A549 (cell line): ENCODE measurements around the gene SH3BP5. TPM values are rescaled to one million over a fixed set of nuclear protein-coding genes. Genes with fewer than 3 reads are reported as not detected.

ENCODE experiments used
- ATAC-seq, 2 experiments: fragments of 200-7000 bp in 1 of 2; fragments of >200 bp in 1 of 2; cut with Nextera tagmentation in 1 of 2; cut with Tn5 transposase in 1 of 2; 3 replicates each; pipeline versions ENCODE4 v1.8.0 to v1.9.1; 2018 to 2020; ENCODE audit warnings: mild to moderate bottlenecking in 1 of 2, moderate library complexity in 1 of 2
- CTCF ChIA-PET: fragments of 300-600 bp; sonication (Branson Sonifier 250); formaldehyde crosslinking; extraction: SDS; loops from one replicate; lab custom pipeline; 2021; ENCODE audit warnings: antibody characterized with exemption, inconsistent platforms; lab: Yijun Ruan, JAX
- POLR2A ChIA-PET: fragments of 350-600 bp; formaldehyde crosslinking; extraction: SDS; loops from one replicate; lab custom pipeline; 2021; ENCODE audit warnings: antibody characterized with exemption, inconsistent platforms; lab: Yijun Ruan, JAX
- DNase-seq, 2 experiments: peaks; one replicate each; pipeline versions ENCODE4 v3.0.0 to v3.0.0-alpha.2; 2011 to 2016; ENCODE audit warnings: low read depth in 1 of 2, low spot score in 1 of 2
- FAIRE-seq: peaks from 2 replicates; lab custom pipeline; 2011; peaks lifted over from hg19 to GRCh38; lab: Jason Lieb, UNC
- H3K27ac ChIP-seq, 2 experiments: fragments of >200 bp; sonication (Bioruptor Twin); formaldehyde crosslinking; 3 replicates each; pipeline ENCODE4 v1.5.1; 2016 to 2017
- H3K4me1 ChIP-seq: fragments of >200 bp; sonication (Bioruptor Twin); formaldehyde crosslinking; 3 replicates; pipeline ENCODE4 v1.6.1; 2016
- H3K4me2 ChIP-seq: fragments of >200 bp; sonication (Bioruptor Twin); formaldehyde crosslinking; 3 replicates; pipeline ENCODE4 v1.6.1; 2016
- H3K4me3 ChIP-seq: fragments of >200 bp; sonication (Bioruptor Twin); formaldehyde crosslinking; 3 replicates; pipeline ENCODE4 v1.5.1; 2016
- H3K9me3 ChIP-seq: fragments of >200 bp; sonication (Bioruptor Twin); formaldehyde crosslinking; 3 replicates; pipeline ENCODE4 v1.6.1; 2016
- BHLHE40 ChIP-seq: IDR thresholded peaks from 2 replicates; pipeline ENCODE4 v1.6.1; 2012; ENCODE audit warnings: low read depth, low read length, inconsistent platforms
- CBX2 ChIP-seq: fragments of 200-600 bp; sonication (generic); IDR thresholded peaks from 2 replicates; pipeline ENCODE4 v1.6.1; 2016; ENCODE audit warnings: low read depth, mild to moderate bottlenecking, borderline replicate concordance
- CTCF ChIP-seq: fragments of >200 bp; sonication (Bioruptor Twin); formaldehyde crosslinking; IDR thresholded peaks from 3 replicates; pipeline ENCODE4 v1.5.1; 2016
- ELK1 ChIP-seq: fragments of 150-350 bp; IDR thresholded peaks from 2 replicates; pipeline ENCODE4 v1.6.1; 2014; ENCODE audit warnings: low read depth, mild to moderate bottlenecking, low read length
- FOSL2 ChIP-seq, 2 experiments: fragments of 450-650 bp in 1 of 2; fragments of >200 bp in 1 of 2; sonication (Bioruptor Twin) in 1 of 2; formaldehyde crosslinking; IDR thresholded peaks; 2 replicates each; pipeline versions ENCODE4 v1.5.0 to v1.6.1; 2016 to 2020; ENCODE audit warnings: mild to moderate bottlenecking in 1 of 2, moderate library complexity in 1 of 2
- FOXS1 ChIP-seq: fragments of 250-450 bp; sonication (Bioruptor Pico); IDR thresholded peaks from 2 replicates; pipeline ENCODE4 v1.5.0; 2020; ENCODE audit warnings: mild to moderate bottlenecking, moderate library complexity
- HOXA7 ChIP-seq: fragments of 250-450 bp; sonication (Bioruptor Pico); IDR thresholded peaks from 2 replicates; pipeline ENCODE4 v1.5.0; 2020; ENCODE audit warnings: mild to moderate bottlenecking, moderate library complexity
- HOXB13 ChIP-seq: fragments of 250-450 bp; sonication (Bioruptor Pico); IDR thresholded peaks from 2 replicates; pipeline ENCODE4 v1.5.0; 2020; ENCODE audit warnings: low read depth, mild to moderate bottlenecking, moderate library complexity
- HOXB5 ChIP-seq: fragments of 250-450 bp; sonication (Bioruptor Pico); IDR thresholded peaks from 2 replicates; pipeline ENCODE4 v1.5.0; 2020; ENCODE audit warnings: mild to moderate bottlenecking, moderate library complexity
- JUN ChIP-seq, 2 experiments: fragments of >200 bp; sonication (Bioruptor Twin); formaldehyde crosslinking; IDR thresholded peaks; 2 replicates in 1 of 2; 3 replicates in 1 of 2; pipeline ENCODE4 v1.6.1; 2016 to 2017
- KDM1A ChIP-seq: fragments of 200-600 bp; sonication (generic); IDR thresholded peaks from 2 replicates; pipeline ENCODE4 v1.6.1; 2016; ENCODE audit warnings: low read depth, mild to moderate bottlenecking
- MAFK ChIP-seq: fragments of 450-650 bp; IDR thresholded peaks from 2 replicates; pipeline ENCODE4 v1.6.1; 2014; ENCODE audit not compliant: partially characterized antibody
- NFE2L2 ChIP-seq: fragments of 150-350 bp; conservative IDR thresholded peaks from 2 replicates; pipeline ENCODE4 v1.6.1; 2014; ENCODE audit warnings: low read length
- PBX3 ChIP-seq: IDR thresholded peaks from 2 replicates; pipeline ENCODE4 v1.6.1; 2012
- PHF8 ChIP-seq: fragments of 200-600 bp; sonication (generic); IDR thresholded peaks from 2 replicates; pipeline ENCODE4 v1.6.1; 2016; ENCODE audit warnings: low read depth, mild to moderate bottlenecking, antibody characterized with exemption, moderate library complexity, borderline replicate concordance
- POLR2AphosphoS2 ChIP-seq: conservative IDR thresholded peaks from 2 replicates; pipeline ENCODE4 v1.6.1; 2012; ENCODE audit warnings: low read length, improper control_type of control experiment, inconsistent platforms
- RAD21 ChIP-seq, 2 experiments: fragments of >200 bp in 1 of 2; sonication (Bioruptor Twin) in 1 of 2; formaldehyde crosslinking in 1 of 2; IDR thresholded peaks in 1 of 2; conservative IDR thresholded peaks in 1 of 2; 2 replicates in 1 of 2; 3 replicates in 1 of 2; pipeline ENCODE4 v1.6.1; 2012 to 2018; ENCODE audit warnings: inconsistent platforms in 1 of 2
- RCOR1 ChIP-seq: fragments of 150-350 bp; IDR thresholded peaks from 2 replicates; pipeline ENCODE4 v1.6.1; 2014; ENCODE audit warnings: antibody characterized with exemption, low read length, low read depth
- ZC3H11A ChIP-seq: fragments of 450-650 bp; IDR thresholded peaks from 2 replicates; pipeline ENCODE4 v1.6.1; 2014; ENCODE audit warnings: antibody characterized with exemption, mild to moderate bottlenecking
- ZSCAN20 ChIP-seq: fragments of 250-450 bp; sonication (Bioruptor Pico); IDR thresholded peaks from 2 replicates; pipeline ENCODE4 v1.8.0; 2022; ENCODE audit warnings: mild to moderate bottlenecking, moderate library complexity
- WGBS: methylation state at CpG from one replicate; pipeline ENCODE4 v1.1.6; 2017; ENCODE audit errors: missing lambda C conversion rate; 5-methylcytosine and 5-hydroxymethylcytosine counted together
- polyA plus RNA-seq, 4 experiments: library from polyadenylated mRNA; depleted of rRNA in 3 of 4; stranded (reverse); fragments of >200 nt; fragmentation: RNase III in 1 of 4; extraction: RNeasy Plus Mini Kit Qiagen cat#74134 plus additional on column Dnase treatment in 1 of 4; gene quantifications; 2 replicates in 3 of 4; 3 replicates in 1 of 4; pipeline ENCODE4 v1.2.3, GENCODE V29; 2011 to 2017
- TF ChIP-seq, protein P1 (sequence below): IDR thresholded peaks from 2 replicates; pipeline ENCODE4 v1.6.1; 2012
- TF ChIP-seq, protein P2 (sequence below): fragments of >200 bp; sonication (Bioruptor Twin); formaldehyde crosslinking; IDR thresholded peaks from 3 replicates; pipeline ENCODE4 v1.6.1; 2016

SH3BP5 gene
- polyA plus RNA-seq, 2 of the 4 experiments (the other 2 are of a cell fraction) = 10.9 to 16.0 TPM

- TF ChIP-seq RAD21 (conservative IDR thresholded peaks at IDR 0.05 in 1 of 2, IDR thresholded peaks at IDR 0.05 in 1 of 2) = no peak
- no peak for TF ChIP-seq NFE2L2
- no peak for TF ChIP-seq ELK1
- no peak for TF ChIP-seq PBX3
- no peak for TF ChIP-seq KDM1A
- TF ChIP-seq MAFK = no peak
- no peak for TF ChIP-seq HOXA7
- no peak for TF ChIP-seq PHF8
- no peak for TF ChIP-seq BHLHE40
- TF ChIP-seq HOXB5 (CRISPR knock-in tag) = no peak
- no peak for TF ChIP-seq ZSCAN20
- no peak for TF ChIP-seq FOXS1
- H3K4me1 ChIP-seq = peaks cover 9% of the 10 kb centered on the region; the same call in 1 of the 3 replicates
- H3K4me2 ChIP-seq = no peak overlapping the region
- ChIA-PET CTCF (interaction anchor here (1.4 to 2.1 kb wide), 4 partner anchors 11 to 48 kb away, joined by 3 to 6 read pairs (median 4); no protein-coding TSS in a partner anchor), POLR2A (no interaction called here)
- H3K4me3 ChIP-seq = no peak overlapping the region
- FAIRE-seq = no peak
- no peaks in the 10 kb centered on the region for H3K9me3 ChIP-seq
- DNase-seq = no peak
- no peak overlapping the region for H3K27ac ChIP-seq
- 93% methylated on average over 8 of the region's 8 CpGs for WGBS
- no peak for ATAC-seq
Observed at GRCh38 chr3:15220056-15220455, 112.3 kb downstream of the SH3BP5 start.

- Histone ChIP-seq H3K4me1 (peaks cover 5% of the 10 kb centered on the region; the same call in 1 of the 3 replicates), H3K4me2 (no peak overlapping the region), H3K4me3 (no peak overlapping the region), H3K27ac (no peak overlapping the region), H3K9me3 (no peaks in the 10 kb centered on the region)
- ChIA-PET CTCF (interaction anchor here (1.4 to 2.1 kb wide), 3 partner anchors 9 to 49 kb away, joined by 3 to 6 read pairs (median 3); no protein-coding TSS in a partner anchor), POLR2A (interaction anchor here (1.1 kb wide), 1 partner anchor 13 kb away, joined by 3 read pairs; the partner anchor contains the start of gene CAPN7)
- TF ChIP-seq, protein P1, sequence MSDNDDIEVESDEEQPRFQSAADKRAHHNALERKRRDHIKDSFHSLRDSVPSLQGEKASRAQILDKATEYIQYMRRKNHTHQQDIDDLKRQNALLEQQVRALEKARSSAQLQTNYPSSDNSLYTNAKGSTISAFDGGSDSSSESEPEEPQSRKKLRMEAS = no peak
- TF ChIP-seq RCOR1 (no peak), JUN (IDR thresholded peaks at IDR 0.05) (no peak), MAFK (no peak), CTCF (no peak), ZSCAN20 (no peak), POLR2AphosphoS2 (no peak), HOXB5 (CRISPR knock-in tag) (no peak), CBX2 (no peak), ZC3H11A (no peak), FOSL2 (IDR thresholded peaks at IDR 0.05) (no peak), FOSL2 (CRISPR knock-in tag; IDR thresholded peaks at IDR 0.05) (no peak), BHLHE40 (no peak), HOXB13 (CRISPR knock-in tag) (no peak)
- TF ChIP-seq, protein P2, sequence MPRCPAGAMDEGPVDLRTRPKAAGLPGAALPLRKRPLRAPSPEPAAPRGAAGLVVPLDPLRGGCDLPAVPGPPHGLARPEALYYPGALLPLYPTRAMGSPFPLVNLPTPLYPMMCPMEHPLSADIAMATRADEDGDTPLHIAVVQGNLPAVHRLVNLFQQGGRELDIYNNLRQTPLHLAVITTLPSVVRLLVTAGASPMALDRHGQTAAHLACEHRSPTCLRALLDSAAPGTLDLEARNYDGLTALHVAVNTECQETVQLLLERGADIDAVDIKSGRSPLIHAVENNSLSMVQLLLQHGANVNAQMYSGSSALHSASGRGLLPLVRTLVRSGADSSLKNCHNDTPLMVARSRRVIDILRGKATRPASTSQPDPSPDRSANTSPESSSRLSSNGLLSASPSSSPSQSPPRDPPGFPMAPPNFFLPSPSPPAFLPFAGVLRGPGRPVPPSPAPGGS = no peak
- FAIRE-seq (no peak), ATAC-seq (no peak), DNase-seq (no peak)
Observed at GRCh38 chr3:15218689-15219088, 113.7 kb downstream of the SH3BP5 start.
